MM.1S (cell line): Measurements from ENCODE around the gene CITED4.

Experiments
- DNase-seq: peaks from one replicate; pipeline ENCODE4 v3.0.0-alpha.2; 2015
- H2AFZ ChIP-seq: fragments of 300-600 bp; sonication (generic); 2 replicates; pipeline ENCODE4 v1.6.0; 2016; ENCODE audit warnings: antibody characterized with exemption, low read length
- H3F3A ChIP-seq: fragments of 300-600 bp; sonication (generic); 2 replicates; pipeline ENCODE4 v1.6.1; 2016; ENCODE audit warnings: mild to moderate bottlenecking, antibody characterized with exemption, low read length, moderate library complexity, mixed read lengths; ENCODE audit not compliant: insufficient read depth
- H3K27ac ChIP-seq: fragments of 300-600 bp; sonication (generic); 2 replicates; pipeline ENCODE4 v1.5.1; 2016; ENCODE audit warnings: mild to moderate bottlenecking, low read length
- H3K27me3 ChIP-seq: fragments of 300-600 bp; sonication (generic); replicated peaks from 2 replicates; pipeline ENCODE4 v1.6.0; 2016; ENCODE audit warnings: low read length; ENCODE audit not compliant: insufficient read depth
- H3K36me3 ChIP-seq: fragments of 300-600 bp; sonication (generic); replicated peaks from 2 replicates; pipeline ENCODE4 v1.6.1; 2016; ENCODE audit warnings: mild to moderate bottlenecking, low read length, mixed read lengths; ENCODE audit not compliant: insufficient read depth
- H3K4me1 ChIP-seq: fragments of 300-600 bp; sonication (generic); 2 replicates; pipeline ENCODE4 v1.6.1; 2016; ENCODE audit warnings: low read length, mixed read lengths
- H3K4me2 ChIP-seq: fragments of 300-600 bp; sonication (generic); 2 replicates; pipeline ENCODE4 v1.6.0; 2016; ENCODE audit warnings: low read depth, low read length
- H3K4me3 ChIP-seq: fragments of 300-600 bp; sonication (generic); 2 replicates; pipeline ENCODE4 v1.5.1; 2016; ENCODE audit warnings: low read length, mixed read lengths
- H3K79me2 ChIP-seq: fragments of 300-600 bp; sonication (generic); 2 replicates; pipeline ENCODE4 v1.6.1; 2016; ENCODE audit warnings: mixed run types, low read length, mixed read lengths
- H3K9ac ChIP-seq: fragments of 300-600 bp; sonication (generic); 2 replicates; pipeline ENCODE4 v1.6.1; 2016; ENCODE audit warnings: low read length, mixed read lengths
- H3K9me2 ChIP-seq: fragments of 300-600 bp; sonication (generic); replicated peaks from 2 replicates; pipeline ENCODE4 v1.6.1; 2016; ENCODE audit warnings: mild to moderate bottlenecking, low read length, mixed read lengths; ENCODE audit not compliant: insufficient read depth
- H3K9me3 ChIP-seq: fragments of 300-600 bp; sonication (generic); replicated peaks from 2 replicates; pipeline ENCODE4 v1.6.1; 2016; ENCODE audit warnings: mild to moderate bottlenecking, low read length, mixed read lengths; ENCODE audit not compliant: insufficient read depth
- H4K20me1 ChIP-seq: fragments of 300-600 bp; sonication (generic); 2 replicates; pipeline ENCODE4 v1.6.1; 2016; ENCODE audit warnings: mild to moderate bottlenecking, low read length, moderate library complexity, mixed read lengths; ENCODE audit not compliant: insufficient read depth
- CTCF ChIP-seq: fragments of 300-600 bp; sonication (generic); IDR thresholded peaks from 2 replicates; pipeline ENCODE4 v1.5.1; 2016; ENCODE audit warnings: antibody characterized with exemption, low read length, mixed read lengths
- EZH2 ChIP-seq: fragments of 300-600 bp; sonication (generic); optimal IDR thresholded peaks from 2 replicates; pipeline ENCODE3; 2017; ENCODE audit warnings: low read depth, mild to moderate bottlenecking, antibody characterized with exemption, low read length, mixed read lengths
- EZH2phosphoT487 ChIP-seq: fragments of 300-600 bp; sonication (generic); IDR thresholded peaks from 2 replicates; pipeline ENCODE4 v1.6.1; 2018; ENCODE audit warnings: antibody characterized with exemption, low read length

Gene CITED4

GRCh38 chr1:40880813-40881549 is 18.8 kb upstream of the CITED4 start:
- H3K4me3 ChIP-seq = no peak overlapping the region
- no peaks in the 10 kb centered on the region for H4K20me1 ChIP-seq
- H3K27me3 ChIP-seq = no peaks in the 10 kb centered on the region
- H3K9ac ChIP-seq = no peak overlapping the region
- no peak for TF ChIP-seq CTCF
- no peak for TF ChIP-seq EZH2phosphoT487
- no peak for TF ChIP-seq EZH2
- no peak overlapping the region for H3K4me2 ChIP-seq
- no peak overlapping the region for H2AFZ ChIP-seq
- H3F3A ChIP-seq = no peaks in the 10 kb centered on the region
- H3K9me3 ChIP-seq = no peaks in the 10 kb centered on the region
- DNase-seq = no peak
- H3K27ac ChIP-seq = no peak overlapping the region
- no peaks in the 10 kb centered on the region for H3K9me2 ChIP-seq
- H3K36me3 ChIP-seq = no peaks in the 10 kb centered on the region
- H3K79me2 ChIP-seq = no peaks in the 10 kb centered on the region
- H3K4me1 ChIP-seq = 0 out of 2 replicates have a peak, but pooled peaks cover under 1% of the 10 kb centered on the region

- TF ChIP-seq CTCF (no peak), EZH2 (no peak), EZH2phosphoT487 (no peak)
- 0 out of 2 replicates have a peak, but pooled peaks cover 5% of the 10 kb centered on the region for H3K4me1 ChIP-seq
- H4K20me1 ChIP-seq = no peaks in the 10 kb centered on the region
- H3K4me2 ChIP-seq = no peak overlapping the region
- H3K27ac ChIP-seq = no peak overlapping the region
- no peak overlapping the region for H3K4me3 ChIP-seq
- no peak overlapping the region for H3K9ac ChIP-seq
- H3K9me3 ChIP-seq = no peaks in the 10 kb centered on the region
- no peaks in the 10 kb centered on the region for H3F3A ChIP-seq
- no peak overlapping the region for H2AFZ ChIP-seq
- H3K9me2 ChIP-seq = no peaks in the 10 kb centered on the region
- no peaks in the 10 kb centered on the region for H3K36me3 ChIP-seq
- DNase-seq = no peak
- no peaks in the 10 kb centered on the region for H3K27me3 ChIP-seq
- no peaks in the 10 kb centered on the region for H3K79me2 ChIP-seq
Observed at GRCh38 chr1:40879482-40880175, 17.5 kb upstream of the CITED4 start.

GRCh38 chr1:40878906-40879305 is 16.7 kb upstream of the CITED4 start:
- Histone ChIP-seq H3K27me3 (no peaks in the 10 kb centered on the region), H3K27ac (no peak overlapping the region), H4K20me1 (no peaks in the 10 kb centered on the region), H3K4me2 (no peak overlapping the region), H3K9me3 (no peaks in the 10 kb centered on the region), H2AFZ (no peak overlapping the region), H3K4me1 (0 out of 2 replicates have a peak, but pooled peaks cover 5% of the 10 kb centered on the region), H3K36me3 (no peaks in the 10 kb centered on the region), H3F3A (no peaks in the 10 kb centered on the region), H3K79me2 (no peaks in the 10 kb centered on the region), H3K9ac (no peak overlapping the region), H3K4me3 (no peak overlapping the region), H3K9me2 (no peaks in the 10 kb centered on the region)
- DNase-seq = no peak
- no peak for TF ChIP-seq CTCF
- no peak for TF ChIP-seq EZH2phosphoT487
- TF ChIP-seq EZH2 = no peak
